Activated T-cell treated with anti-CD3 and anti-CD28 coated beads, Interleukin-2, amount 50 U/mL, for 72 hours (primary cell): ENCODE data around the gene GGA1. TPM values are rescaled to one million over a fixed set of nuclear protein-coding genes. Genes with fewer than 3 reads are reported as not detected.

Experiments
- ATAC-seq, 2 donors: fragments of 150-1000 bp; cut with Tn5 transposase; replicated peaks in 1 of 2; 2 replicates each; pipeline ENCODE4 v1.10.0; 2021; ENCODE audit warnings: moderate library complexity in 2 of 2, mild to moderate bottlenecking in 1 of 2
- DNase-seq, 2 donors: peaks; one replicate each; pipeline ENCODE4 v3.0.0; 2021 to 2022; ENCODE audit warnings: mixed read lengths in 1 of 2
- H3K27ac Mint-ChIP-seq: one replicate; pipeline ENCODE4 v1.8.0; 2022; ENCODE audit warnings: mild to moderate bottlenecking, moderate library complexity, mixed read lengths
- H3K27me3 Mint-ChIP-seq: one replicate; pipeline ENCODE4 v1.8.0; 2022; ENCODE audit warnings: low read depth, mixed read lengths
- H3K36me3 Mint-ChIP-seq, 2 donors: one replicate each; pipeline ENCODE4 v1.8.0; 2022; ENCODE audit warnings: mixed read lengths in 2 of 2, mild to moderate bottlenecking in 1 of 2; ENCODE audit not compliant: insufficient read depth in 2 of 2
- H3K4me1 Mint-ChIP-seq: one replicate; pipeline ENCODE4 v1.8.0; 2022; ENCODE audit warnings: low read depth, mixed read lengths
- H3K4me3 Mint-ChIP-seq, 2 donors: one replicate each; pipeline ENCODE4 v1.8.0; 2022; ENCODE audit warnings: mild to moderate bottlenecking in 2 of 2, mixed read lengths in 2 of 2, moderate library complexity in 2 of 2
- H3K9me3 Mint-ChIP-seq, 2 donors: one replicate each; pipeline ENCODE4 v1.8.0; 2022; ENCODE audit warnings: mixed read lengths in 2 of 2
- total RNA-seq, 2 donors: library from RNA; stranded (reverse); gene quantifications; one replicate each; pipeline ENCODE4 v1.2.3, GENCODE V29; 2022

The GGA1 gene
- 10 to 100 TPM; 81.5 to 96.2 TPM for total RNA-seq

DNA sequence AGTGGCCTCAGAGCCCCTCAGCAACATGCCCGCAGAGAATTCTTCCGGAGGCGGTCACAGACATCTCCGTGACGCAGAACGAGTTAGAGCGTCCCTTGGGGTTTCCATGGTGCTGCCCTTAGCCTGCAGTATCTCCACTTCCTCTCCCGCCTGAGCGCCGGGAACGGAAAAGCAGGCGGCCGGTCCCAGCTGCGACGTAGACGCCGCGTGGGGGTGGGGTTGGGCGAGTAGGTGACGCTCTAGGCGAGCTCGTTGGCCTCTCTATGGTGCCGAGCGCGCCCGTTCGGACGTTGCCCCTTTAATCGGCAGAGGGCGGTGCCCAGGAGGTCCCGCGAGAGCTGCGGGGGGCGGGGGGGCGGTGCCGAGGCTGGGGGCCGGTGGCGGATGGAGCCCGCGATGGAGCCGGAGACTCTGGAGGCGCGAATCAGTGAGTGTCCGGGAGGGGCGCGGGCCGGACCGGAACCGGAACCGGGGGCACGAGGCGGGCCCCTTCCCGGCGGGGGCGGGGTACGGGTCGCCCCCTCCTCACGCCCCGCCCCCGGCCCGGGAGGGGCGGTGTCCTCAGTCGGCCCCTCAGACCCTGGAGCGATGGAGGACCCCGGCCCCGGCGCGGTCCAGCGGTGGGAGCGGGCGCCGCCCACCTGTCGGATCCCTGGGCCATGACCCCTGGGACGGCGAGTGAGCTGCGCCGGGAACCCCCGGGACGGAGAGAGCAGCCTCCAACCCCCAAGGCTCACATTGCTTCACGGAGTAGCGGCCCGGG, at the start of gene GGA1:
TSS of gene GGA1 (plus strand) at position 358 of the 763 bp plus-strand sequence. CDS start at position 385, 27 bp downstream.
- Mint-ChIP-seq H3K36me3 (peaks cover 3 to 4% of the 10 kb centered on the region in 2 donors), H3K27ac (peak within 1 kb of the TSS; percentile 97), H3K4me3 (peak within 1 kb of the TSS; percentile 88 to 90), H3K4me1 (peaks cover 52% of the 10 kb centered on the region), H3K27me3 (no peaks in the 10 kb centered on the region), H3K9me3 (peaks cover 0 to 2% of the 10 kb centered on the region in 2 donors)
- ATAC-seq (peak; percentile 86 to 89), DNase-seq (peak; percentile 97 to 98)

DNA sequence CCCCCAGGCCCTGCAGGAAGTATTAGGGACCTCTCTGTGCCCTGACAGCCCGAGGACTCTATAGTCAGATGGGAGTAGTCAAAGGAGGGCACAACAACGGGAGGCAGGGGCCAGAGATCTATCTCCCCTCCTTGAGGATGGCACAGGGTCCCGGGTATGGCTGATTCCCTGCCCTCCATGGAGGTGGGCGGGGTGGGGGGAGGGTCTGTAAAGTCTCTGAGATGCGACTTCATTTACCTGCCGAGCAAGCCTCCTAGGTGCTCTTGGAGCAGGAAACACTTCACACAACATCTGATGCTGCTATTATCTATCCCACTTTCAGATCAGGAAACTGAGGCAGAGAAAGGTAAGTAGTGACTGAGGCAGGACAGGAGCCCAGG, 49.1 kb upstream of the GGA1 start:
- H3K27me3 Mint-ChIP-seq, result peaks cover 55% of the 10 kb centered on the region
- no peaks in the 10 kb centered on the region for H3K9me3 Mint-ChIP-seq
- H3K4me1 Mint-ChIP-seq, result peaks cover 24% of the 10 kb centered on the region
- ATAC-seq (no peak), DNase-seq (no peak)
- peak overlapping the region; percentile 11 to 52 for H3K4me3 Mint-ChIP-seq
- H3K27ac Mint-ChIP-seq, result no peak overlapping the region
- peaks cover 0 to 2% of the 10 kb centered on the region in 2 donors for H3K36me3 Mint-ChIP-seq

- Mint-ChIP-seq H3K9me3 (no peaks in the 10 kb centered on the region), H3K4me1 (peaks cover 24% of the 10 kb centered on the region), H3K4me3 (peak within 1 kb of the TSS; percentile 79 to 84), H3K36me3 (peaks cover 0 to 2% of the 10 kb centered on the region in 2 donors), H3K27ac (no peak within 1 kb of the TSS), H3K27me3 (peaks cover 54% of the 10 kb centered on the region)
- DNase-seq (peak in 1 of 2 donors; percentile 33), ATAC-seq (peak; percentile 7 to 34)
These were observed 48.6 kb upstream of the GGA1 start, which contains the start of gene CDC42EP1 for GRCh38 chr22:37559901-37560607. Gene CDC42EP1, plus strand, starts transcription at chr22:37560480. Its CDS starts 5,870 bp downstream, at chr22:37566350.

DNA sequence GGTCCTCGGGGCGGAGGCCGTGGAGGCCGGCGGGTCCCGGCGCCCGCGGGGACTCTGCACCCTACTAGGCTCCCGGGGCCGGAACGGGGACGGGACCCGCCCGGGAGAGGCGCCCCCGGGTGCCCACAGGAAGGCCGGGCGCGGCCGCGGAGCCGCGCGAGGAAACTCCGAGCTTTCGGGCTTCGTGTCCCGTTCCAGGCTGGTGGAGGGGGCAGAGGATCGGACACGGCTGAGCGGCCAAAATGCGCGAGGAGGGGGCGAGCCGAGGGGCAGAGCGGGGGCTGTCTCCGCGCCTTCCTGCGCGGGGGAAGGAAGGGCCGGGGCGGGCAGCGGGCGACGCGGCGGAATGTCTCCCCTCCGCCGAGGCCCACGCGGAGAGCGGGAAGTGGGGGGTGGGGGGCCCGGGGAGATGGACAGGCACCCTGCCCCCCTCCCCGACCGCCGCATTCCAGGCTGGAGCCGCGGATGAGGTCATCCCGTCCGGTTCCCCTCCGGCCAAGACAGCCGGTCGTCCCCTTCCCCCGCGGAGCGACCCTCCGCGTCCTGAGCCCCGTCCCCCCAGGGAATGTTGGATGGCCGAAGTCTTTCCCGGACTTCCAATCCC, 47.9 kb upstream of the GGA1 start:
- ATAC-seq (peak; percentile 30 to 43), DNase-seq (no peak)
- H3K4me3 Mint-ChIP-seq, result peak overlapping the region; percentile 79 to 84
- peaks cover 48% of the 10 kb centered on the region for H3K27me3 Mint-ChIP-seq
- peaks cover 0 to 2% of the 10 kb centered on the region in 2 donors for H3K36me3 Mint-ChIP-seq
- H3K4me1 Mint-ChIP-seq, result peaks cover 24% of the 10 kb centered on the region
- no peak overlapping the region for H3K27ac Mint-ChIP-seq
- no peaks in the 10 kb centered on the region for H3K9me3 Mint-ChIP-seq

GRCh38 chr22:37561212-37562048, 47.2 kb upstream of the GGA1 start:
- Mint-ChIP-seq H3K27me3 (peaks cover 40% of the 10 kb centered on the region), H3K27ac (no peak overlapping the region), H3K9me3 (no peaks in the 10 kb centered on the region), H3K36me3 (peaks cover 0 to 2% of the 10 kb centered on the region in 2 donors), H3K4me3 (peak overlapping the region; percentile 79 to 84), H3K4me1 (peaks cover 25% of the 10 kb centered on the region)
- ATAC-seq (peak; percentile 50 to 70), DNase-seq (peak; percentile 85 to 89)

DNA sequence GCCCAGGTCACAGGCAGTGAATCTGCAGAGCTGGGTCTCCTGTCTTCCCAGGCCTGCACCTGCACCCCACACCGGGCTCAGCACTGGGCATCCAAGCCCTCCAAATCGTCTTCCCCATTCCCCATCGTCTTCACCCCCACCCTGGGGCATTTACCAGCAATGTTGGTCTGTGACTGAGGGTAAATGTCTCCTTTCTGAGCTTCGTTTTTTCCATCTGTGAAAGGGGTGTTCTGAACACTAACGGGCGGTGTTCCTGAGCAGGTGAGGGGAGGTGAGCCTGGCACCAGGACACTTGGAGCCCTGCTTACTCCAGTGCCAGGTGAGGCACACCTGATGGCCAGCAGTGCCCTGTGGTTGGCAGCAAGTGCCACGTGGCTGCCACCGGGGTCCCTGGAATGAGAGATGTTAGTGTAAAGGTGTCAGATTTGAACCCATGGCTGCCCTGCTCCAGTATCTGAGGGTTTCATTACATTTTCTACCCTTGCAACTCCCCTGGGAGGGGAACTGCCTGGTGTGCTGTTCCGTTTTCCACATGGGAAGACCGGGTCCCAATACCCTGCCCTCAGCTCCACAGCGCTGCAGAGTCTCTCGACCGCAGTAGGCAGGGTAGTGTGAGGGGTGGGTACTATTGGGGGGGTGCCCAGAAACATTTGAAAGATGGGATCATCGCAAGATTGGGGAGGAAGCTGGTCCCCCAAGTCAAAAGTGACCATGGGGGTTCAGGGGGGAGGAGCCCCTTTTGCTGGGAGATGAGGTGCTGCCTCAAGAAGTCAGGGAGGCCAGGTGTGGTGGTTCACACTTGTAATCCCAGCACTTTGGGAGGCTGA, 46.4 kb upstream of the GGA1 start:
- Mint-ChIP-seq H3K4me3 (peak overlapping the region; percentile 79 to 84), H3K27ac (no peak overlapping the region), H3K36me3 (peaks cover 0 to 2% of the 10 kb centered on the region in 2 donors), H3K9me3 (no peaks in the 10 kb centered on the region), H3K4me1 (peaks cover 33% of the 10 kb centered on the region), H3K27me3 (peaks cover 32% of the 10 kb centered on the region)
- no peak for ATAC-seq
- DNase-seq, result no peak

GRCh38 chr22:37563153-37564081, 45.2 kb upstream of the GGA1 start:
- no peaks in the 10 kb centered on the region for H3K9me3 Mint-ChIP-seq
- H3K4me3 Mint-ChIP-seq, result no peak overlapping the region
- peaks cover 38% of the 10 kb centered on the region for H3K4me1 Mint-ChIP-seq
- H3K27me3 Mint-ChIP-seq, result peaks cover 25% of the 10 kb centered on the region
- peaks cover 0 to 2% of the 10 kb centered on the region in 2 donors for H3K36me3 Mint-ChIP-seq
- no peak overlapping the region for H3K27ac Mint-ChIP-seq
- ATAC-seq (no peak), DNase-seq (no peak)

DNA sequence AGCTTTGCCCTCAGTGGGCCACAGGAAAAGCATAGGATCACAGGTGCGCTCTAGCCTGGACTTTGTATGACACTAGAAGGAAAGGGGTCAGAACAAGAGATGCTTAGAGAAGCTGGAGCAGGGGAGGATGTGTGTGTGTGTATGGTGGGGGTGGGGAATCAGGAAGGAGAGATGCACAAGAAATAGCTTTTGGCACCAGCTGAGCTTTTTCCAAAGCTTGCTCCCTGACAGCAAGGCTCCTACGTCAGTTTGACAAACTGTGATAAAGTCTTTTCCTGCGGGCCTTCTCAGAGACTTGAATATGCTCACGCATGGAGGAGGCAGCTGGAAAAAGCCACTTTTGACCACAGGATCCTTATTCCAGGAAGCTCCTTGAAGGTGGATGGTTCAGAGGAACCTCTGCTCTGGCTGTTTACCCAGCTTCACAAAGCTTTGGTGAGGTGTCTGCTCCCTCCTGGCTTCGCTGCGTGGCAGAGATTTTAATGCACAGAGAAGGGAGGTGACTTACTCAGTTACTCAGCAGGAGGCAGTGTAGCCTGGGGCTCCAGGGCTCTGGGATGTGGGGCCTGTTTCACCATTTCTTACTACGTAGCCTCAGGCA, 44.4 kb upstream of the GGA1 start:
- DNase-seq, result no peak
- Mint-ChIP-seq H3K27ac (no peak overlapping the region), H3K9me3 (no peaks in the 10 kb centered on the region), H3K4me3 (no peak overlapping the region), H3K4me1 (peaks cover 38% of the 10 kb centered on the region), H3K36me3 (peaks cover 0 to 2% of the 10 kb centered on the region in 2 donors), H3K27me3 (peaks cover 25% of the 10 kb centered on the region)
- no peak for ATAC-seq

- Mint-ChIP-seq H3K4me1 (peaks cover 38% of the 10 kb centered on the region), H3K36me3 (peaks cover 0 to 2% of the 10 kb centered on the region in 2 donors), H3K27me3 (peaks cover 18% of the 10 kb centered on the region), H3K27ac (no peak overlapping the region), H3K9me3 (no peaks in the 10 kb centered on the region), H3K4me3 (no peak overlapping the region)
- ATAC-seq (no peak), DNase-seq (no peak)
These were observed 42.8 kb upstream of the GGA1 start for GRCh38 chr22:37565830-37566229.

DNA sequence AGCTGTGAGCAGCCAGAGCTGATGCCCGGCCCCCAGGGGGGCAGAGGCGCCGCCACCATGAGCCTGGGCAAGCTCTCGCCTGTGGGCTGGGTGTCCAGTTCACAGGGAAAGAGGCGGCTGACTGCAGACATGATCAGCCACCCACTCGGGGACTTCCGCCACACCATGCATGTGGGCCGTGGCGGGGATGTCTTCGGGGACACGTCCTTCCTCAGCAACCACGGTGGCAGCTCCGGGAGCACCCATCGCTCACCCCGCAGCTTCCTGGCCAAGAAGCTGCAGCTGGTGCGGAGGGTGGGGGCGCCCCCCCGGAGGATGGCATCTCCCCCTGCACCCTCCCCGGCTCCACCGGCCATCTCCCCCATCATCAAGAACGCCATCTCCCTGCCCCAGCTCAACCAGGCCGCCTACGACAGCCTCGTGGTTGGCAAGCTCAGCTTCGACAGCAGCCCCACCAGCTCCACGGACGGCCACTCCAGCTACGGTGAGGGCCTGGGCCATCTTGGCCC, 42.3 kb upstream of the GGA1 start:
- Mint-ChIP-seq H3K27ac (peak overlapping the region; percentile 65), H3K27me3 (peaks cover 14% of the 10 kb centered on the region), H3K9me3 (no peaks in the 10 kb centered on the region), H3K4me1 (peaks cover 35% of the 10 kb centered on the region), H3K4me3 (peak overlapping the region; percentile 70 to 78), H3K36me3 (peaks cover 0 to 2% of the 10 kb centered on the region in 2 donors)
- DNase-seq (peak; percentile 55 to 66), ATAC-seq (peak; percentile 44 to 46)
